ENCODE data around the gene KCNQ1OT1. TPM values are rescaled to one million over a fixed set of nuclear protein-coding genes. Genes with fewer than 3 reads are reported as not detected.

Gene KCNQ1OT1
- polyA plus RNA-seq, 6 donors from 2014 or later: 0.08 to 0.28 (median 0.12) TPM

GRCh38 chr11:2732261-2732939 is 32.6 kb upstream of the KCNQ1OT1 start:
- H3K4me3 Mint-ChIP-seq: no peak overlapping the region
- no peaks in the 10 kb centered on the region for H3K27me3 Mint-ChIP-seq
- no peak for DNase-seq
- H3K27ac Mint-ChIP-seq: no peak overlapping the region
- ATAC-seq (ENCODE audit: low read depth in 2 of 2): no peak
- H3K4me1 Mint-ChIP-seq: peaks cover 0 to 13% (median 0%) of the 10 kb centered on the region in 3 donors
- no peaks in the 10 kb centered on the region for H3K36me3 Mint-ChIP-seq
- H3K9me3 Mint-ChIP-seq: no peaks in the 10 kb centered on the region

- peaks cover 0 to 13% (median 6%) of the 10 kb centered on the region in 3 donors for H3K4me1 Mint-ChIP-seq
- no peaks in the 10 kb centered on the region for H3K27me3 Mint-ChIP-seq
- DNase-seq: no peak
- H3K4me3 Mint-ChIP-seq: no peak overlapping the region
- no peaks in the 10 kb centered on the region for H3K36me3 Mint-ChIP-seq
- no peak overlapping the region for H3K27ac Mint-ChIP-seq
- H3K9me3 Mint-ChIP-seq: no peaks in the 10 kb centered on the region
- ATAC-seq (ENCODE audit: low read depth in 2 of 2): no peak
Observed at GRCh38 chr11:2731130-2732125, 31.6 kb upstream of the KCNQ1OT1 start.

GRCh38 chr11:2730272-2731129 is 30.7 kb upstream of the KCNQ1OT1 start:
- H3K27ac Mint-ChIP-seq: no peak overlapping the region
- H3K4me3 Mint-ChIP-seq: no peak overlapping the region

GRCh38 chr11:2729841-2730240 is 30.0 kb upstream of the KCNQ1OT1 start:
- Mint-ChIP-seq H3K27me3 (no peaks in the 10 kb centered on the region), H3K4me1 (peaks cover 0 to 13% (median 6%) of the 10 kb centered on the region in 3 donors), H3K27ac (peak overlapping the region in 2 of 6 donors; percentile 48 to 51), H3K9me3 (no peaks in the 10 kb centered on the region), H3K36me3 (no peaks in the 10 kb centered on the region), H3K4me3 (no peak overlapping the region)
- ATAC-seq (ENCODE audit: low read depth in 2 of 2) (no peak), DNase-seq (no peak)

More at GRCh38 chr11:2730272-2731129, 30.7 kb upstream of the KCNQ1OT1 start:
- Mint-ChIP-seq H3K36me3 (no peaks in the 10 kb centered on the region), H3K27me3 (no peaks in the 10 kb centered on the region), H3K9me3 (no peaks in the 10 kb centered on the region), H3K4me1 (peaks cover 0 to 13% (median 6%) of the 10 kb centered on the region in 3 donors)
- no peak for DNase-seq
- ATAC-seq (ENCODE audit: low read depth in 2 of 2): no peak

GRCh38 chr11:2728663-2729332 is 29.0 kb upstream of the KCNQ1OT1 start:
- ATAC-seq (ENCODE audit: low read depth in 2 of 2) (no peak), DNase-seq (no peak)
- Mint-ChIP-seq H3K4me3 (no peak overlapping the region), H3K27ac (no peak overlapping the region), H3K36me3 (no peaks in the 10 kb centered on the region), H3K27me3 (no peaks in the 10 kb centered on the region), H3K4me1 (peaks cover 0 to 8% (median 6%) of the 10 kb centered on the region in 3 donors), H3K9me3 (no peaks in the 10 kb centered on the region)

- Mint-ChIP-seq H3K36me3 (no peaks in the 10 kb centered on the region), H3K4me1 (peaks cover 0 to 6% (median 6%) of the 10 kb centered on the region in 3 donors), H3K27ac (peak overlapping the region in 1 of 6 donors; percentile 39), H3K27me3 (no peaks in the 10 kb centered on the region), H3K4me3 (no peak overlapping the region), H3K9me3 (no peaks in the 10 kb centered on the region)
- ATAC-seq (ENCODE audit: low read depth in 2 of 2): no peak
- no peak for DNase-seq
Observed at GRCh38 chr11:2728128-2728662, 28.4 kb upstream of the KCNQ1OT1 start.

GRCh38 chr11:2726964-2727363 is 27.2 kb upstream of the KCNQ1OT1 start:
- ATAC-seq (ENCODE audit: low read depth in 2 of 2): no peak
- H3K4me1 Mint-ChIP-seq: peaks cover 0 to 6% (median 6%) of the 10 kb centered on the region in 3 donors
- no peaks in the 10 kb centered on the region for H3K9me3 Mint-ChIP-seq
- no peaks in the 10 kb centered on the region for H3K27me3 Mint-ChIP-seq
- H3K4me3 Mint-ChIP-seq: no peak overlapping the region
- DNase-seq: no peak
- H3K36me3 Mint-ChIP-seq: no peaks in the 10 kb centered on the region
- peak overlapping the region in 1 of 6 donors; percentile 36 for H3K27ac Mint-ChIP-seq

GRCh38 chr11:2725368-2726300 is 25.8 kb upstream of the KCNQ1OT1 start:
- Mint-ChIP-seq H3K36me3 (no peaks in the 10 kb centered on the region), H3K4me3 (no peak overlapping the region), H3K4me1 (peaks cover 0 to 6% (median 6%) of the 10 kb centered on the region in 3 donors), H3K9me3 (no peaks in the 10 kb centered on the region), H3K27me3 (no peaks in the 10 kb centered on the region), H3K27ac (no peak overlapping the region)
- ATAC-seq (ENCODE audit: low read depth in 2 of 2) (no peak), DNase-seq (no peak)

- Mint-ChIP-seq H3K9me3 (no peaks in the 10 kb centered on the region), H3K27me3 (no peaks in the 10 kb centered on the region), H3K4me3 (no peak overlapping the region), H3K36me3 (no peaks in the 10 kb centered on the region), H3K27ac (no peak overlapping the region), H3K4me1 (peaks cover 0 to 6% (median 6%) of the 10 kb centered on the region in 3 donors)
- ATAC-seq (ENCODE audit: low read depth in 2 of 2) (no peak), DNase-seq (no peak)
Observed at GRCh38 chr11:2724653-2725367, 25.0 kb upstream of the KCNQ1OT1 start.

- Mint-ChIP-seq H3K36me3 (no peaks in the 10 kb centered on the region), H3K4me1 (peaks cover 0 to 6% (median 6%) of the 10 kb centered on the region in 3 donors), H3K27ac (no peak overlapping the region), H3K27me3 (no peaks in the 10 kb centered on the region), H3K9me3 (no peaks in the 10 kb centered on the region), H3K4me3 (no peak overlapping the region)
- ATAC-seq (ENCODE audit: low read depth in 2 of 2) (no peak), DNase-seq (no peak)
Observed at GRCh38 chr11:2724104-2724503, 24.3 kb upstream of the KCNQ1OT1 start.

GRCh38 chr11:2722955-2723354 is 23.2 kb upstream of the KCNQ1OT1 start:
- H3K4me3 Mint-ChIP-seq: no peak overlapping the region
- H3K36me3 Mint-ChIP-seq: no peaks in the 10 kb centered on the region
- peaks cover 0 to 6% (median under 1%) of the 10 kb centered on the region in 3 donors for H3K4me1 Mint-ChIP-seq
- ATAC-seq (ENCODE audit: low read depth in 2 of 2) (no peak), DNase-seq (no peak)
- H3K27ac Mint-ChIP-seq: peak overlapping the region in 1 of 6 donors; percentile 36
- no peaks in the 10 kb centered on the region for H3K27me3 Mint-ChIP-seq
- H3K9me3 Mint-ChIP-seq: no peaks in the 10 kb centered on the region

Measured in naive B cell (primary cell).